Bronchial epithelial cell (primary cell): ENCODE data around the gene USP14. TPM values are rescaled to one million over a fixed set of nuclear protein-coding genes. Genes with fewer than 3 reads are reported as not detected.

ENCODE experiments used
- DNase-seq: peaks from one replicate; pipeline ENCODE4 v3.0.0-alpha.2; 2010; ENCODE audit warnings: low read depth
- FAIRE-seq: peaks from 2 replicates; lab custom pipeline; 2011; peaks lifted over from hg19 to GRCh38; lab: Jason Lieb, UNC
- H3K27me3 ChIP-seq: 2 replicates; pipeline ENCODE4 v1.5.1; 2011; ENCODE audit warnings: low read length; ENCODE audit not compliant: control insufficient read depth, insufficient read depth
- H3K36me3 ChIP-seq: 2 replicates; pipeline ENCODE4 v1.5.1; 2011; ENCODE audit warnings: low read length; ENCODE audit not compliant: control insufficient read depth, insufficient read depth
- H3K4me3 ChIP-seq: 2 replicates; pipeline ENCODE4 v1.5.1; 2011; ENCODE audit warnings: mild to moderate bottlenecking, low read depth, low read length, control low read depth
- total RNA-seq: library from RNA; depleted of rRNA; stranded (reverse); fragments of >200 nt; gene quantifications from 2 replicates; pipeline ENCODE4 v1.2.1, GENCODE V29; 2014
- TF ChIP-seq, protein P1 (sequence below): IDR thresholded peaks from 2 replicates; pipeline ENCODE4 v1.5.1; 2011; ENCODE audit warnings: mild to moderate bottlenecking, moderate library complexity, low read length, control low read depth, inconsistent platforms; ENCODE audit not compliant: insufficient read depth, severe bottlenecking

USP14 gene
- total RNA-seq, 1 donor from 2014 or later: 20.8 TPM

DNA sequence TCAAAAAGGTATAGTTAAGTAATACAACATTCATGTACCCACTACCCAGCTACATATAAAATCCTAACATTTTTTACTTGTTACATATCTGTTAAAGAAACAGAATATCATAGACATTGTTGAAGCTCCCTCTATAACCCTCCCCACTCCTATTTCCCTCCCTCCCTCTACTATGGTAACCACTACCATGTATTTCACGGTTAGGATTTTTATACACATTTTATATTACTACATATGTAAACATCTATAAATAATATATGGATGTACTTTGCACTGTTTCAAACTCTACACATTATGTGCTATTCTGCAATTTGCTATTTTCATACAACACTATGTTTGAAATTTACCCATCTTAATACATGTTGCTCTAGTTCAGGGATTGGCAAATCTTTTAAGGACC lies 73.2 kb downstream of the USP14 start:
- TF ChIP-seq, protein P1, sequence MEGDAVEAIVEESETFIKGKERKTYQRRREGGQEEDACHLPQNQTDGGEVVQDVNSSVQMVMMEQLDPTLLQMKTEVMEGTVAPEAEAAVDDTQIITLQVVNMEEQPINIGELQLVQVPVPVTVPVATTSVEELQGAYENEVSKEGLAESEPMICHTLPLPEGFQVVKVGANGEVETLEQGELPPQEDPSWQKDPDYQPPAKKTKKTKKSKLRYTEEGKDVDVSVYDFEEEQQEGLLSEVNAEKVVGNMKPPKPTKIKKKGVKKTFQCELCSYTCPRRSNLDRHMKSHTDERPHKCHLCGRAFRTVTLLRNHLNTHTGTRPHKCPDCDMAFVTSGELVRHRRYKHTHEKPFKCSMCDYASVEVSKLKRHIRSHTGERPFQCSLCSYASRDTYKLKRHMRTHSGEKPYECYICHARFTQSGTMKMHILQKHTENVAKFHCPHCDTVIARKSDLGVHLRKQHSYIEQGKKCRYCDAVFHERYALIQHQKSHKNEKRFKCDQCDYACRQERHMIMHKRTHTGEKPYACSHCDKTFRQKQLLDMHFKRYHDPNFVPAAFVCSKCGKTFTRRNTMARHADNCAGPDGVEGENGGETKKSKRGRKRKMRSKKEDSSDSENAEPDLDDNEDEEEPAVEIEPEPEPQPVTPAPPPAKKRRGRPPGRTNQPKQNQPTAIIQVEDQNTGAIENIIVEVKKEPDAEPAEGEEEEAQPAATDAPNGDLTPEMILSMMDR: no peak
- Histone ChIP-seq H3K27me3 (no peaks in the 10 kb centered on the region), H3K36me3 (no peaks in the 10 kb centered on the region), H3K4me3 (no peak overlapping the region)
- DNase-seq (no peak), FAIRE-seq (no peak)

GRCh38 chr18:240175-240574 lies 81.8 kb downstream of the USP14 start:
- no peak for DNase-seq
- Histone ChIP-seq H3K36me3 (no peaks in the 10 kb centered on the region), H3K4me3 (no peak overlapping the region), H3K27me3 (no peaks in the 10 kb centered on the region)
- TF ChIP-seq, protein P1: no peak
- no peak for FAIRE-seq

GRCh38 chr18:245282-245847 lies 87.0 kb downstream of the USP14 start:
- FAIRE-seq: no peak
- TF ChIP-seq, protein P1: no peak
- Histone ChIP-seq H3K4me3 (no peak overlapping the region), H3K27me3 (no peaks in the 10 kb centered on the region), H3K36me3 (peaks cover 3% of the 10 kb centered on the region)
- no peak for DNase-seq

GRCh38 chr18:248053-248452 lies 89.7 kb downstream of the USP14 start:
- Histone ChIP-seq H3K27me3 (no peaks in the 10 kb centered on the region), H3K4me3 (no peak overlapping the region), H3K36me3 (peaks cover 11% of the 10 kb centered on the region)
- DNase-seq: no peak
- TF ChIP-seq, protein P1: no peak
- FAIRE-seq: no peak

- H3K27me3 ChIP-seq: no peaks in the 10 kb centered on the region
- peaks cover 14% of the 10 kb centered on the region for H3K36me3 ChIP-seq
- FAIRE-seq: no peak
- DNase-seq: peak; percentile 60
- H3K4me3 ChIP-seq: no peak overlapping the region
- TF ChIP-seq, protein P1: no peak
Measured at GRCh38 chr18:250685-251084, 92.3 kb downstream of the USP14 start.

- Histone ChIP-seq H3K27me3 (no peaks in the 10 kb centered on the region), H3K4me3 (no peak overlapping the region), H3K36me3 (peaks cover 14% of the 10 kb centered on the region)
- FAIRE-seq (no peak), DNase-seq (no peak)
- TF ChIP-seq, protein P1: no peak
Measured at GRCh38 chr18:251572-251971, 93.2 kb downstream of the USP14 start.
